ENCODE measurements around the gene TRIP10. TPM values are rescaled to one million over a fixed set of nuclear protein-coding genes. Genes with fewer than 3 reads are reported as not detected.

Gene TRIP10
- total and polyA plus RNA-seq, 2 of the 4 experiments (the other 2 are of a cell fraction): 39.1 to 47.0 TPM

DNA sequence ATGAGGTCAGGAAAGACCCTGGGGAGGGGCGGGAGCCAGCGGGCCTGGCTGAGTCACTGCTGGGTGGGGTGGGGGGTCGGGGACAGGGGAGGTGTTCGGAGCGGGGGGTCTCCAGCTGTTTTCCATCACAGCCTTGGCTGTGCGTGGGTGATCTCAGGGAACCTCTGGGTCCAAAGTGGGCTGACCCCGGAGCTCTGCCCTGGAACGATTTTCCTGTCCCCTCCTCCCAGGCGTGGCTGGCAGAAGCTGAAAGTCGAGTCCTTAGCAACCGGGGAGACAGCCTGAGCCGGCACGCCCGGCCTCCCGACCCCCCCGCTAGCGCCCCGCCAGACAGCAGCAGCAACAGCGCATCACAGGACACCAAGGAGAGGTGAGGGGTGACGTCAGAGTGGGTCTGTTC, 10.6 kb downstream of the TRIP10 start:
- Histone ChIP-seq H3K9me3 (ENCODE audit: control insufficient read depth, insufficient read depth, low read length) (no peaks in the 10 kb centered on the region), H2AK9ac (replicated peaks; ENCODE audit: low read depth, low read length, poor library complexity) (no peak overlapping the region), H3K14ac (replicated peaks; ENCODE audit: low read depth, low read length) (no peak overlapping the region), H3K23ac (ENCODE audit: low read depth, low read length) (no peak overlapping the region), H4K5ac (ENCODE audit: low read depth, low read length) (no peak overlapping the region), H3K4ac (ENCODE audit: low read depth, low read length) (no peak overlapping the region), H2BK120ac (ENCODE audit: low read depth, low read length) (no peak overlapping the region), H3K4me1 (ENCODE audit: control insufficient read depth, insufficient read depth, low read length) (peaks cover 6% of the 10 kb centered on the region), H3K9me1 (ENCODE audit: insufficient read depth, low read length) (no peaks in the 10 kb centered on the region), H4K20me1 (ENCODE audit: insufficient read depth, low read length) (no peaks in the 10 kb centered on the region), H3K79me1 (ENCODE audit: low read depth in 1 of 2, low read length in 2 of 2) (peaks cover 16 to 21% of the 10 kb centered on the region in 2 experiments), H3K4me2 (ENCODE audit: low read depth, low read length) (no peak overlapping the region), H3K27ac (ENCODE audit: insufficient read depth, low read length) (no peak overlapping the region), H3K36me3 (ENCODE audit: control insufficient read depth, insufficient read depth, low read length) (peaks cover 57% of the 10 kb centered on the region), H2BK15ac (ENCODE audit: low read depth, low read length) (no peak overlapping the region), H3K4me3 (ENCODE audit: insufficient read depth, low read depth, low read length) (no peak overlapping the region), H3K56ac (ENCODE audit: extremely low read depth, insufficient read depth, low read length) (no peak overlapping the region), H3K9ac (ENCODE audit: low read depth, low read length) (no peak overlapping the region), H2AK5ac (ENCODE audit: low read depth, low read length) (no peak overlapping the region), H2BK5ac (ENCODE audit: low read depth, low read length, poor library complexity, severe bottlenecking) (no peak overlapping the region), H4K8ac (ENCODE audit: low read depth in 2 of 2, low read length in 2 of 2) (no peak overlapping the region), H2BK20ac (ENCODE audit: low read depth, low read length) (no peak overlapping the region), H2AFZ (replicated peaks; ENCODE audit: low read length, poor library complexity) (peak overlapping the region; percentile 21), H3K27me3 (ENCODE audit: control insufficient read depth, insufficient read depth, low read length) (no peaks in the 10 kb centered on the region), H3K18ac (ENCODE audit: low read depth, low read length) (no peak overlapping the region), H4K91ac (ENCODE audit: insufficient read depth, low read depth, low read length) (no peak overlapping the region)
- 20% methylated on average over 1 of the region's 20 CpGs; no CpG with 5 or more reads in 1 of the 2 experiments for whole genome bisulfite sequencing, 2 experiments (ENCODE audit: extremely low coverage in 2 of 2, insufficient read length in 1 of 2)
- TF ChIP-seq MAZ (IDR thresholded peaks at IDR 0.05; ENCODE audit: borderline replicate concordance, low read depth, low read length): no peak
- TF ChIP-seq MAFK (IDR thresholded peaks at IDR 0.05; ENCODE audit: low read depth, low read length): no peak
- TF ChIP-seq RAD21 (IDR thresholded peaks at IDR 0.05; ENCODE audit: low read length): no peak
- no peak for TF ChIP-seq NFE2L2 (IDR thresholded peaks at IDR 0.05; ENCODE audit: low read depth, low read length)
- TF ChIP-seq MXI1 (IDR thresholded peaks at IDR 0.05; ENCODE audit: borderline replicate concordance, low read depth, low read length): no peak
- no peak for TF ChIP-seq CHD1 (IDR thresholded peaks at IDR 0.05; ENCODE audit: low read depth, low read length)
- no peak for TF ChIP-seq BHLHE40 (IDR thresholded peaks at IDR 0.05; ENCODE audit: low read depth, low read length)
- no peak for TF ChIP-seq RFX5 (IDR thresholded peaks at IDR 0.05; ENCODE audit: low read depth, low read length)
- no peak for TF ChIP-seq POLR2A (IDR thresholded peaks at IDR 0.05; ENCODE audit: low read depth, low read length)
- TF ChIP-seq, protein P1, sequence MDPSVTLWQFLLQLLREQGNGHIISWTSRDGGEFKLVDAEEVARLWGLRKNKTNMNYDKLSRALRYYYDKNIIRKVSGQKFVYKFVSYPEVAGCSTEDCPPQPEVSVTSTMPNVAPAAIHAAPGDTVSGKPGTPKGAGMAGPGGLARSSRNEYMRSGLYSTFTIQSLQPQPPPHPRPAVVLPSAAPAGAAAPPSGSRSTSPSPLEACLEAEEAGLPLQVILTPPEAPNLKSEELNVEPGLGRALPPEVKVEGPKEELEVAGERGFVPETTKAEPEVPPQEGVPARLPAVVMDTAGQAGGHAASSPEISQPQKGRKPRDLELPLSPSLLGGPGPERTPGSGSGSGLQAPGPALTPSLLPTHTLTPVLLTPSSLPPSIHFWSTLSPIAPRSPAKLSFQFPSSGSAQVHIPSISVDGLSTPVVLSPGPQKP (IDR thresholded peaks at IDR 0.05; ENCODE audit: borderline replicate concordance, low read depth, low read length): no peak
- TF ChIP-seq, protein P2, sequence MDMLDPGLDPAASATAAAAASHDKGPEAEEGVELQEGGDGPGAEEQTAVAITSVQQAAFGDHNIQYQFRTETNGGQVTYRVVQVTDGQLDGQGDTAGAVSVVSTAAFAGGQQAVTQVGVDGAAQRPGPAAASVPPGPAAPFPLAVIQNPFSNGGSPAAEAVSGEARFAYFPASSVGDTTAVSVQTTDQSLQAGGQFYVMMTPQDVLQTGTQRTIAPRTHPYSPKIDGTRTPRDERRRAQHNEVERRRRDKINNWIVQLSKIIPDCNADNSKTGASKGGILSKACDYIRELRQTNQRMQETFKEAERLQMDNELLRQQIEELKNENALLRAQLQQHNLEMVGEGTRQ (IDR thresholded peaks at IDR 0.05; ENCODE audit: low read depth, low read length): no peak
- TF ChIP-seq RCOR1 (IDR thresholded peaks at IDR 0.05; ENCODE audit: insufficient replicate concordance, low read length): no peak
- no peak for TF ChIP-seq SMC3 (IDR thresholded peaks at IDR 0.05; ENCODE audit: low read depth, low read length)
- no peak for TF ChIP-seq FOS (IDR thresholded peaks at IDR 0.05; ENCODE audit: low read depth, low read length)
- BruUV-seq (replicated peaks): no TSS peak
- POLR2A ChIA-PET (ENCODE audit: unreplicated experiment): no interaction called here
- intact Hi-C loops (cut with micrococcal nuclease) (no loop called here), in situ Hi-C loops (cut with MboI; ENCODE audit: low sequenced_read_pairs) (no loop called here), dilution Hi-C loops (cut with HindIII; ENCODE audit: low sequenced_read_pairs, unreplicated experiment) (no loop called here)
- ATAC-seq (ENCODE audit: low read depth) (no peak), DNase-seq (no peak)
- CTCF ChIA-PET: no interaction called here
